CD4-positive, alpha-beta T cell treated with Interferon gamma for 1 hour (primary cell): ENCODE results near the gene ORMDL3.

Experiments used
- DNase-seq: peaks from one replicate; pipeline ENCODE4 v3.0.0-alpha.2; 2020

Gene ORMDL3, protein sequence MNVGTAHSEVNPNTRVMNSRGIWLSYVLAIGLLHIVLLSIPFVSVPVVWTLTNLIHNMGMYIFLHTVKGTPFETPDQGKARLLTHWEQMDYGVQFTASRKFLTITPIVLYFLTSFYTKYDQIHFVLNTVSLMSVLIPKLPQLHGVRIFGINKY

DNA sequence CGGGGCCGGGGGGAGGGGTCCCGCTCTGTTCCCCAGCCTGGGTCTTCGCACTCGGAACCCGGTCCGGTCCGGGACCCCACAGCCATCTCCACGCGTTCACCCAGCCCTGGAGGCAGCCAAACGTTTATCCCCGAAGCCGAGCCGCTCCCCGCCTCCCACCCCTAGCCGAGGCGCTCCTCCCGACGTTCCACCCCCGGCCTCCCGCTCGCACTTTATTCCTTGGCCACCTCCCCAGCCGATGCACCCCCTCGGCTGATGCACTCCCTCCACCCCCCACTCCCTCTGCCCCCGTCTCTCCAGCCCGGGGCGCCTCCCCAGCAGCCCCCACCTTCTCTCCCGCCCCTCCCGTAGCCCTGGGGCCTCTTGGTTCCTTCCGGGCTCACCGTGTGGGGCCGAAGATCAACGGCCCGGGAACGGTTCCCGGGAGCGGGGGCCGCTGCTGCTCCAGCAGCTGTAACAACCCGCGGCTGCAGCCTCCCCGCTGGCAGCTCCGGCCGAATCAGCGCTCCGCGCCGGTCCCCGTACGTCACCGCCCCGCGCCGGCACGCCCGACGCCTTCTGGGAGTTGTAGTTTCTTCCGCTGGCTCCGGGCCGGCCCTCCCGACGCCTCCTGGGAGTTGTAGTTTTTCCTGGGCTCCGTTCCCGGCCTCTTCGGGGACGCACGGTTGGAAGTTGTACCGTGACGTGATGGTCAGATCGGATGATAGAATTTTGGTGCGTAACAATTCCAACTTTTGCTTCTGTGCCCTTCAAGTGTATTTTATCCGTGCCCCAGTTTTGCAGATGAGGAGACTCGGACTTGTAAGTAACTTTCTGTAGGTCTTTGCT lies at the start of gene ORMDL3, which contains the start of gene LRRC3C:
ORMDL3 (minus strand) TSS at position 501 of the 828 bp plus-strand sequence. CDS start 3,398 bp downstream, outside the sequence.
LRRC3C (plus strand) TSS at position 632 of the 828 bp plus-strand sequence. CDS start 13,792 bp downstream, outside the sequence.
- peak; percentile 90 for DNase-seq

DNA sequence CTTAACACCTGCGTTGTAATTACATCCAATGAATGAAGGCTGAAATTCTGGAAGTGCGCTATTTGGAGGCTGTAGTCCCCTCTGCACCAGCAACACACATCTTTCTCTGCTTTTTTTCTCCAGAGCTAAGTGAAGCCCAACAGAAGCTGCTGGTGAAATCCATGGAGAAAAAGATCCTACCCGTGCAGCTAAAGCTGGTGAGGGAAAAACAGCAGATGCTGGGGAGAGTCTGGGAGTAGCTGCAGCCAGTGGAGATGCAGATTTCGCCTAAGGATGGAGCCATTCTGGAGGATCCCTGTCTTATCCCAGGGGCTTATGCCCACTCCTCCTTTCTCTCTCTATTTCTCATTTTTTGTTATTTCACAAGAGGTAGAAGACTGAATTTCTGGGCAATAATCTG lies 48.4 kb upstream of the ORMDL3 start:
- no peak for DNase-seq

DNA sequence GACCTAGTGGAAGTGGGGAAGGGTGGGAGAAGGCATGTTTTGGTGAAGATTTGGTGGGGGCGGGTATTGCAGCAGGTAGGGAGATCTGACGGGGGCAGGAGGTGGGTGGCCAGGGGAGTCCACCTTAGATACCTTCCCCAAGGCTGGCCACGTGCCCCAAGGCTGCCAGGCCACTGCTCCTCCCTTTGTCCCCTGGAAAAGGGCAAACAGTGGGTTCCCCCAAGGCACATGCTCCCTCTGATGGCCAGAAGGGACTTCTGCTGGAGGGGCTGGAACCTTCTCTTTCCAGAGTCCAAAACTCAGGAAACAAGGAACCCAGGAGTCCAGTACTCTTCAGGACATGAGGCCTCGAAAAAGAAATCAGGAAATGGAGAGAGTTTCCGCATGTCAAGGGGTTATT lies 47.0 kb upstream of the ORMDL3 start:
- DNase-seq = no peak

DNA sequence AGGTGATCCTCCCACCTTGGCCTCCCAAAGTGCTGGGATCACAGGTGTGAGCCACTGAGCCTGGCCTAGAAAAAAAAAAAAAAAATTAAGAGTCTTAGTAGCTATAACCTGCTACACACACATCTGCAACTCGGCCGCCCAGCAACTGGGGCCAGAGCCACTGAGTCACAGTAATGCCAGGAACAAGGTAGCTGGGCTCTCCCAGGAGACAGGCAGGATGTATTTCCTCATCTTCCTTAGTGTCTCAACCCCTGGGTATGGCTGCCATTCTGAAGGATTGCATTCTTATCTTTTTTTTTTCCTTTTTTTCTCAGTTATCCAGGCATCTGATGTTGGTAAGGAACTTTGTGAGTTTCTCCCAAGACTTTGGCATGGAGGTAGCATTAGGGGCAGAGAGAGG lies 46.1 kb upstream of the ORMDL3 start:
- no peak for DNase-seq

DNA sequence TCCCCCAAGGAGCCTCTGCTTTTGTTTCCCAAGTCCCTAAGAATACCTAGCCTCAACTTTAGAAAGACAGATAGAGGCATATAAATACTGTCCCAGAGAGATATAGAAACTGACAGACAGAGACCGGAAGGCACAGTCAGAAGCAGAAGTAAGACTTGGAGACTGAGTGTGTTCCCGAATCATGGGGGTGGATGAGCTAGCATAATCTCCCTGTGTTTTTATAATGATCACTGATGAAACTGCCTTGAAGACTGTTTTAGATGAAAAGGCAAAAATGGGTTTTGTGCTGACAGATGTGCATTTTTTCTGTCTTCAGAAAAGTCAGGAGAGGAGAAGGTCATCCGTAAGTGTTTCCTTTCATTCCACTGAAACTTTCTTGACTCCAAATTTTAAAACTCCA lies 44.9 kb upstream of the ORMDL3 start:
- no peak for DNase-seq

DNA sequence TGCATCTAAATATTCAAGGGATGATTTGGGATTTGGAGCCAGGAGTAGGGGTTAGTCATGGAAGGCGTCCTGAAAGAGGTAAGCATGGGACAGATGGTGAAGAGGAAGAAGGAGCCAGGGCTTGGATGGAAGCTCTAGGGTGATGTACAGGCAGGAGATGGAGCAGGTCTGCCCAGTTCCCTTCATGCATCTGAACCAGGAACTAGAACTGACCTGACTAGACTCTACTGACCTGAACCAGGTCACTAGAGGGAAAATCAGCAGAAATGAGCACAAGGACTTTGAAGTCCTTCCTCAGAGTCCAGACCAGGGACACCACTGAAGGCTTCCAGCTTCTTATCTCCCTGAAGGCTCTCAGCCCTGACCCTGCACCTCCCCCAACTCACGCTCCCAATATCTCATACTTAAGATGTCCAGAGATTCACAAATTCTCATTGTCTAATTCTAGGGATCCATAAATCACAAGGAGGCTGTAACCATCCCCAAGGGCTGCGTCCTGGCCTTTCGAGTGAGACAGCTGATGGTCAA lies 43.7 kb upstream of the ORMDL3 start:
- DNase-seq = no peak

DNA sequence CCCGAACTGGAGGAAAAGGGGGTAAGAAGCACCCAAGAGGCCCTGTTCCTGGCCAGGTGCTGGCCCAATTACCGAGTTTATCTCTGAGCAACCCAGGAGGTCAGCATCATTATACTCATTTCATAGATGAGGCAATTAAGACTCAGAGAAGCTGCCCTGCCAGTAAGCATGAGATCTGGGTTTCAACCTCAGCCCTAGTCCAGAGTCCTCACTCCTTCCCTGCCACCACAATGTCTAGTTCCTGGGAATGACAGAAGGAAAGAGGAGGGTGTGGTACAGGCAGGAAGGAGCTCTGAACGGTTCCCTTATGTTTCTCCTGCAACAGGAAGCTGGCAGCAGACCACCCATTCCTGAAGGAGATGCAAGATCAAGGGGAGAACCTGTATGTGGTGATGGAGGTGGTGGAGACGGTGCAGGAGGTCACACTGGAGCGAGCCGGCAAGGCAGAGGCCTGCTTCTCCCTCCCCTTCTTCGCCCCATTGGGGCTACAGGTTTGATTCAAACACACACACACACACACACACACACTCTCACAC lies 42.8 kb upstream of the ORMDL3 start:
- DNase-seq = no peak

DNA sequence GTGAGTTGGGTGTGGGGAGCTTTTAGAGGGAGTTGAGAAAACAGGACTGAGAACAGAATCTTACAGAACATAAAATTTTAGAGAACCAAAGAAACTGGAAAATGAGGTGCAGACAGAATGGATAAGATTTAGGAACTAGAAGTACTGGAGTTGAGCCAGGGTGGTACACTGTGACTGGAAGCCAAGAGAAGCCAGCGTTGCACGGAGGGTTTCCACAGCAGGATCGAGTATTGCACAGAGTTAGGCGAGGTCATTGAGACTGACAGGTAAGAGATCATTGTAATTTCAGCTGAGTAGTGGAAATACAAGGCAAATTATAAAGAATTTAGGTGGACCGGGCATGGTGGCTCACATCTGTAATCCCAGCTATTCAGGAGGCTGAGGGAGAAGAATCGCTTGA lies 42.0 kb upstream of the ORMDL3 start:
- no peak for DNase-seq

DNA sequence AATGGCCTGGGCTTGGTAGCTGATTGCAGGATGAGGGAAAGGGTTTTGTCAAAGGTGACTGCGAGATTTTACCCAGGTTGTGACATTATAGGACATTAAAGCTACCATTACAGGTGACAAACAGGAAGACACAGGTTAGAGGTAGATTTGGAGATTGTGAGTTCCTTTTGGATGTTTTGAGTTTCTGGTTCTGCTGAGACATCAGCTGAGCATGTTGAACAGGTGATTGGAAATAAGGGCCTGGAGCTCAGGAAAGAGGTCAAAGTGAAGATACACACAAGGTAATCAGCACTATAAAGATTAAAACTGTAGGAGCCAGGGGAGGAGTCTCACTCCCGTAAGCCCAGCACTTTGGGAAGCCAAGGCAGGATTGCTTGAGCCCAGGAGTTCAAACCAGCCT lies 41.4 kb upstream of the ORMDL3 start:
- DNase-seq = no peak

DNA sequence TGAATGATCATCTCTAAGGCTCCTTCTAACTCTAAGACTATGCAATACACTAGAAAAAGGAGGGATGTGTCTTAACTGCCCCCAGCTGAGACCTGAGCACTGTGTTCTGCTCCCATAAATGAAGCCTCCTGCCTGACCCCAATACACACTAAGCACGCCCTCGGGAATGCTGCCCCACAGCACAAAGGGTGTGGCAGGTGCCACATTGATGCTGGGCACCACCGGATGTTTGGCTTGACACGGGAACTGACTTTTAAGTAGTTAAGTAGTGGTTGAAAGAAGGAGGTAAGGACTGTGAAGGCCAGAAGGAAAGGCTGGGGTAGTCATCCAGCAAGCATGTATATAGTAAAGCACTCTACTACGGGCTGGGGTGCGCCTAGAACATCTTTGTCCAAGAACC lies 39.4 kb upstream of the ORMDL3 start:
- DNase-seq = no peak

DNA sequence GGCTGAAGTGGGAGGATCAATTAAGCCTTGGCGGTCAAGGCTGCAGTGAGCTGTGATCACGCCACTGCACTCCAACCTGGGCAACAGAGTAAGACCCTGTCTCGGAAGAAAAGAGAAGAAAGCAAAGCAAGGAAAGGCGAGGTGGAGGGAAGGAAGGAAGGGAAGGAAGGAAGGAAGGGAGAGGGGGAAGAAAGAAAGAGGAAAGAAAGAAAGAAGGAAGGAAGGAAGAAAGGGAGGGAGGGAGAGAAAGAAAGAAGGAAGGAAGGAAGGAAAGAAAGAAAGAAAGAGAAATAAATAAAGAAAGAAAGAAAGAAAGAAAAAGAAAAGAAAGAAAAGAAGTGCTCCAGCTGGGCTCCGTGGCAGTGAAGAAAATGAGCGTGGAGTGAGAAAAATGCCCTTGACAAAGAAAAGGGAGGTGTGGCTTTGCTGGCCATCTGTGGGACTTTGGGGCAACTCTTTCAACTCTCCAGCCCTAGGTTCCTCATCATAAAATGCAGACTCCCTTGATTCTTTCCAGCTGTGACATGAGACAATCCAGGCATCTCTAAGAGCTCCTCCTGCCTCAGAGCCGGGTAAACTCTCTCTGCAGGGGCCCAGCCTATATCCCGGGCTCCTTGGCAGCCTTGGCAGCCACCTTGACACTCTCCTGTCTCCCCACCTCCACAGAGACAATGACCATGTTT lies 37.8 kb upstream of the ORMDL3 start:
- DNase-seq = no peak

DNA sequence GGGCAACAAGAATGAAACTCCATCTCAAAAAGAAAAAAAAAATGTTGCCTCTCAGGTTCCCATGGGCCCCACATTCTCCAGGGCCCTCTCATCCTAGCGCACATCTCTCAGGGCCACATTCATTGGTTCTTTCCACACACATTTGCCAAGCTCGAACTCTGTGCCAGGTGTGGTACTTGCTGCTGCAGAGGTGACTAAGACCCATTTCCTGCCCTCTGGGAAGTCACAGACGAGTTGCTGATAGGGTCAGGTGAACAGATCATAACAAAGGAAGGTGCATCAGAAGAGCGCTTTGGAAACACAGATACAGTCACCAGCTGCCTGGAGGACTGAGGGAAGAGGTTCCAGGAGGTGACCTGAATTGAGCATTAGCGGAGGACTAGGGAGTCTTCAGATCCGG lies 36.4 kb upstream of the ORMDL3 start:
- no peak for DNase-seq

DNA sequence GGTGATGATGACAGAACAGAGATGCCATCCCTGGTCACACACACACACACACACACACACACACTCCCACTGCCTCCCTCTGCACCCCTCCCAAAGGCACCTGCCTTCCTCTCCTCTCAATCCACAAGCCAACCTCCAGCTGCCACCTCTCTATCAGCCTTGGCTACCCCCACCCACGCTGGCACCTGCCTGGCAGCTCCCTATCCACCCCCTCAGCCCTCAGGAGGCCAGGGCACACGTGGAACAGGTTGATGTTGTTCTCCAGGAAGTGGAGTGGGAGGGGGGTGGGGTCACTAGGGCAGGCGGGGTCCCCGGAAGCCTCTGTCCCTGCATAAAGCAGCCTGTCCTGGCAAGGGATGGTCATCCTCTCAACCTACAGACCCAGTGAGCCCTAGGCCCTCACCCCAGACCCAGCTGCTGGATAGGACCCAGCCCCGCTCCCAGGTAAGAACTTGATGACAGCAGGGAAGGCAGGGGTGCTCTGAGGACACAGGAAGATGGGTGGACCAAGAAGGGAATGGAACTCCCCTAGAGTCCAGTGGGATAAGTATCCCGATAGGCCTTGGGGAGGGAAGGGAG lies 35.3 kb upstream of the ORMDL3 start, which contains the start of gene GSDMA:
GSDMA (plus strand) TSS at position 363 of the 579 bp plus-strand sequence. CDS start 2,684 bp downstream, outside the sequence.
- DNase-seq = no peak

DNA sequence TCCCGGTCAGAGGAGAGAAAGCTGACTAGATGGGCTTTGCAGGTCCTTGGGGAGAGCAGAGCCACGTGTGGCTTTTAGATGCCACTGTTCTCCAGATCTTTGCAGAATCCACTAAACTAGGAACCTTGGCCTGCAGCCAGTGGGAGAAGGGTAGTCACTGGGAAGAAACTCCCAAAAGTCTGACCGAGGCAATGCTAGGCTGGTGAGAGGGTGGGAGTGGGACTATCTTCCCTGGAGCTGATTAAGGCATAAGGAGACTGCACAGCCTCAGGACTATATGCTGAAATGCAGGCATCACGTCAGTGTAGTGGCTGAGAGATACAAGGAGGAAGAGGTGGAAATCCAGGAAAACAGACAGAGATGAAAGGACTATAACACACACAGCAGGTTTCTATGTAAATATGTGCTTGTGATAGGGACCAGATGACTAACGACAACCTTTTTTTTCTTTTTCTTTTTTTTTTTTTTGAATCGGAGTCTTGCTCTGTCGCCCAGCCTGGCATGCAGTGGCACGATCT lies 33.2 kb upstream of the ORMDL3 start:
- DNase-seq = no peak

DNA sequence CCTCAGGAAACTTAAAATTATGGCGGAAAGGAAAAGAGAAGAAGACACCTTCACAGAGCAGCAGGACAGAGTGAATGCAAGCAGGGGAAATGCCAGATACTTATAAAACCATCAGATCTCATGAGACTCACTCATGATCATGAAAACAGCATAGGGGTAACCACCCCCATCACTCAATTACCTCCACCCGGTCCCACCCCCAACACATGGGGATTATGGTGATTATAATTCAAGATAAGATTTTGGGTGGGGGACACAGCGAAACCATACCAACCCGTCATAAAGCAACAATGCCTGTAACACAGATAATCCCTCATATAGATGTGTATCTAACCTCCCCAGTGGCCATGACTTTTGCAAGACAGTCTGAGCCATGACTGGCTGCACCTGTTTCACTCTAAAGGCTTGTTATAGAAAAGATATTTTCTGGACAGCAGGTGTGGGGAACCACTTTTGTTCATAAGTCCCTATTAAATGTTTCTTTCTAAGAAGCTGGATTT lies 28.4 kb upstream of the ORMDL3 start:
- no peak for DNase-seq

DNA sequence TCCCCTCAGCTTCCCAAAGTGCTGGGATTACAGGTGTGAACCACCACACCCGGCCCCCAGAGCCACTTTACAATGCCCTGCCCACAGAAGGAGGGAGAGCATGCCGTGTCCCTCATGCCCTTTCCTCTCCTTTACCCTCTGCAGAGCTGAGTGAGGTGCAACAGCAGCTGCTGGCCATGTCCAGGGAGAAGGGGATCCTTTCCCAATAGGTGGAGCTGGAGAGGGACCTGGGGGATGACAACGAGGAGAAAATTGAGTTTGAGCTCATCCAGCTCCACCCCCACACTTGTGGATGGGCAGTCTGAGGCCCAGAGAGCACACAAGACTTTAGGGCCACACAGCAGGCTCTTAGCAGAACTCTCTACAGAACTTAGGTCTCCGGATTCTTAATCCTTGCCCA lies 27.5 kb upstream of the ORMDL3 start:
- DNase-seq = no peak

DNA sequence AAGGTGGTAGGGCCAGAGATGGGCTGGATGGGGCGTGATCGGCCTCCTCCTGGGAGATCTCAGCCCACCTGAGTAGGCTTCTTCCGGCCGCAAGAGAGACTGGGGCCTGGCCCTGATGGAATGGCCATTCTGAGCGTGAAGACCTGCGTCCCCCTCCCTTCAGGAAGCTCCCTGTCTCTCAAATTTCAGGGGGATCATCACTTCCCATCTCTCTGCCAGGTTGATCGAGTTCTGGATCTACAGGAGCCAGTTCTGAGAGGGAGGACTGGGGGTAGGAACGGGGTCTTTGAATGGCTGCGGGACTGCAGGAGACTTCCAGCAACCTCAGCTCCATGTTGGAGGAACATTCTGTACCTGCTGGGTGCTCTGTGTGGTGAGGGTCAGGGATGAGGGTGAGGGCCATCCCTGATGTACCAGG lies 26.1 kb upstream of the ORMDL3 start:
- no peak for DNase-seq

DNA sequence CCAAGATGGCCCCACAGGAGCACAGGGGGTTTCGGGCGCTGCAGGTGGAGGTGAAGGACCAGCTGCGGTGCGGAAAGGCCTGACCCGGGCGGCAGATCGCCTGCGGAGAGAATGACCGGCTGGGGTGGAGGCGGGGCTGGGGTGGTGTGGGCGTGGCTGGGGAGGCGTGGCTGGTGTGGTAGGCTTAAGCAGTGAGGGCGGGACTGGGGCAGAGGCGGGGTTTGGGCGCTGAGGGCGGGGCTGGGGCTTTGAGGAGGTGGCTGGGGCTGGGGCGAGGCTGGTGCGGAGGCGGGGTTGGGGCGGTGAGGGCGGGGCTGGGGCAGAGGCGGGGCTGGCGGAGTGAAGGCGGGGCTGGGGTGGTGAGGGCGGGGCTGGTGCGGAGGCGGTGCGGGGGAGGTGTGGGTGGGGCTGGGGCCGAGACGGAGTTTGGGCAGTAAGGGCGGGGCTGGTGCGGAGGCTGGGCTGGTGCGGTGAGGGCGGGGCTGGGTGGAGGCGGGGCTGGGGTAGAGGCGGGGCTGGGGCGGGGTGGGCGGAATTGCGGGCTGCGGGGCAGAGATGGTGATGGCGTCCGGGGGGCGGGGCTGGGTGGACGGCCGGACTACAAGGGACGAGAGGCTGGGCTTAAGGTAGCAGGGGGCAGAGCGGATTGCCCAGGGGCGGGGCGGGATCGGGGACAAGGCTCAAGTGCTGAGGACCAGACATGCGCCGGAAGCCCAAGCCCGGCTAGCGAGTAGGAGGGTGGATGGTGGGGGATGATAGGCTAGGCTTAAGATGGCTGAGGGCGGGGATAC lies 25.5 kb upstream of the ORMDL3 start:
- DNase-seq = peak; percentile 94

DNA sequence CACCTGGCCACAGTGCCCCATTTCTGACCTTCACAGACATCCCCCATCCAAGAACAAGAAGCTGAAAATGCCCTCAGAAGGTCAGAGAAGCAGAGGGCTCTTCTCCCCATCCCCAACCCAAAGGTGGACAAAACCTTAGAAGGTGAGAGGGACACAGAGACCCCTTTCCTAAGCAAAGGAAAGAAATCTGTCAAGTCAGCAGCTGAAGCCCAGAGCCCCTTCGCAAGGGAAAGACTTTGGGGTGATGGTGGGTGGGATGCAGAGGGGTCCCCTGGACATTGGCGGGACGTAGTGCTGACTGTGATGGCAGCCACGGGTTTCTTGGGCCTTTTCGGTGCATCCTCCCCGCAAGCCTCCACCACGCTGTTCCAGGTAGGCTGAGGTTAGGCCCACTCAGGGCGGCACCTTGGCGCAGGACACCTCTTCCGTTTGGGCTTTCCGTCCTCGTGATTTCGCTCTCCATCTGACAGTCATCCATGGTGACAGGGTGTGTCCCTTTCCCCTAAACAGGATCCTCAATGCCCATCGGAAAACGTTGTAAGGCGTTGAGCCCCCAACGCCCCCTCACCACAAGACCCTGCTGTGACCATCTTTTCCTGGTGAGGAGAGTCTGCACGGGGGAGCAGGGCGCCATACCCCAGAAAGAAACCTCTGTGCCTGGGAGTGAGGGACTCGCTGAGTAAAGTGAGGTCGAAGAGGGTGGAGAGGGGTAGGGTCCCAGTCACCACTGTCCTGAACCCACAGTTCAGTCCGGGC lies 24.7 kb upstream of the ORMDL3 start:
- no peak for DNase-seq

DNA sequence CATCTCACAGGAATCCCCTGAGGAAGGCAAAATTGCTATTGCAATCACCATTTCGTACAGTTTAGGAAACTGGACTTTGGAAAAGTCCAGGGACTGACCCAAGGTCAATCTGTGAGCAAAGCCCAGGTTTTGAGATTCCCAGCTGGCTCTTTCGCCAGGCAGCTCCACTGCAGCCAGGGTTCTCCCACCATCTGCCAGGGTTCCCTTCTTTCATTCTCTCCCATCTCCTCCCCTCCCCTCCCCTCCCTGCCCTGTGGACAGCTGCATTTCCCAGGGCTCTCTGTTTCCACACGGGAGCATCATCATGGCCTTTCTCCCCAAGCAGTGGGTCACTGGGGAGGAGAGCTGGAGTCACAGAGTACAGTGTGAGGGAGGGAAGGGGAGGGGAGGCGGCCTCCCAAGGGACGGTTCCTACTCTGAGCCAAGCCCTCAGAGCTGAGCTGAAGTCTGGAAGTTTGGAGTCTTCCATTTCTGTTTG lies 23.5 kb upstream of the ORMDL3 start:
- no peak for DNase-seq

DNA sequence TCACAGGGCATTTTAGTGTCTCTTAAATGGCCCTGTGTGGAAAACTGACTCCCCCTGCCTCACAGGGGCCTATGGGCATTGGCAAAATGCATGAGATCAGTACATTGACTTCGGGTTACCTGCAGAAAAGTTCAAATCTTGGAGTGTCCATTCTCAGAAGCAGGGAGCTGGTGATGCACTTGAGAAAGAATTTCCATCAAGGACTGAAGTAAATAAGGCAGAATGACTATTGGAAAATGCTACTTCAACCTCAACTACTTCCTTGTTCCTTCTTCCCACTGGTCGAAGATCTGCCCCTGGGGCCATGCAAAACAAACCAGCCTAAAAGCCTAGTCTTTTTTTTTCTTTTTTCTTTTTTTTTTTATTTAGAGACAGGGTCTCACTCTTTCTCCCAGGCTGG lies 21.6 kb upstream of the ORMDL3 start:
- no peak for DNase-seq
